CD4-positive, alpha-beta T cell treated with Interleukin-15 for 4 hours (primary cell): ENCODE data around the gene ALG9.

Source experiments
- DNase-seq: peaks from one replicate; pipeline ENCODE4 v3.0.0-alpha.2; 2020; ENCODE audit warnings: low spot score

Gene ALG9

GRCh38 chr11:111765320-111765983 is 105.9 kb downstream of the ALG9 start:
- DNase-seq = no peak

- DNase-seq = no peak
Measured at GRCh38 chr11:111764621-111765020, 106.8 kb downstream of the ALG9 start.

- no peak for DNase-seq
Measured at GRCh38 chr11:111762981-111763643, 108.3 kb downstream of the ALG9 start.

- no peak for DNase-seq
Measured at GRCh38 chr11:111762526-111762925, 108.9 kb downstream of the ALG9 start.

DNA sequence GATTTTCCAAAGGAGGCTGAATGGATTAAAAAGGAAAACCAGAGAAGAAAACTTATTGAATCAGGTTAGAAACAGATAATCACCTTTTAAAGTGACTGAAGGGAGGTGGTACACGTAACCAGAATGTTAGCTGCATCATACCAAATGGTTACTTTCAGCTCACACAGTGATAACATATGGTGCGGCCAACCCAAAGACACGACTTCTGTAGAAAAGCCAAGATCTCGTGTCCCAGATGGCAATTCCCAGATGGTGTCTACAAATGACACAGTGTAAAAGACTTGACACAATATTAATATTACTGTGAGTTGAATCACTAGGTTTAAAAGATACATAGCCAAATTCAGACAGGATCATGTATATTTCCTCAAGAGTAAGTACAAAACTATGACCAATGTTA is 110.3 kb downstream of the ALG9 start:
- no peak for DNase-seq

GRCh38 chr11:111759778-111760407 is 111.5 kb downstream of the ALG9 start:
- no peak for DNase-seq

DNA sequence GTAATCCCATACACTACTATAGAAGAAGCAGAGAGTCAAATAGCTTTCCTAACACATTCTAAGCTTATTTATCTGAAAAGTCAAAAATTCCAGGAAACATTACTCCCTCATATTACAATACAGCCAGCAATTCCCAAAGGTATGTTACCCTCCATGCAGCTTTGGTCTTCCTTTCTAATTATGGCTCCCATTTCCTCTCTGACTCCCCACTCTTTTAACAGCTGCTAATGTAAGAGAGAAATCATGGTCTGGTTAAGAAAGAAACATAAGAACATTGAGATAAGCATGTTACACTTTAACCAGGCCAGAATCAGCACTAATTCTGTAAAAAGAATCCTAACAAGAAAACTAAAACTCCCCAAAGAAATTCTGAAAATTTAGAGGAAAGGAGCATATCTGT is 112.0 kb downstream of the ALG9 start:
- DNase-seq = no peak

DNA sequence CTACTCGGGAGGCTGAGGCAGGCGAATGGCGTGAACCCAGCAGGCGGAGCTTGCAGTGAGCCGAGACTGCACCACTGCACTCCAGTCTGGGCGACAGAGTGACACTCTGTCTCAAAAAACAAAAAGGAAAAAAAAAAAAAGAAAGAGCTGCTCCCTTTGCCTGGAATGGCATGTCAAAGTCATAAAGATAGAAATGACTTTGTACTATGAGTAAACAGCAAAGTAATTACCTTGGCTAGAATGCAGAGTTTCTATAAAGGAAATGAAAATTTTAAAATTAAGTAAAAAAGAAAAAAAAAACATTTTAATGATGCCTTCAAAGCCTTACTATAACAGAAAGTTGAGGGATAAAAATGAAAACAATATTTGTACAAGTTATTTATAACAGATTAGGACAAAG is 115.3 kb downstream of the ALG9 start:
- no peak for DNase-seq

DNA sequence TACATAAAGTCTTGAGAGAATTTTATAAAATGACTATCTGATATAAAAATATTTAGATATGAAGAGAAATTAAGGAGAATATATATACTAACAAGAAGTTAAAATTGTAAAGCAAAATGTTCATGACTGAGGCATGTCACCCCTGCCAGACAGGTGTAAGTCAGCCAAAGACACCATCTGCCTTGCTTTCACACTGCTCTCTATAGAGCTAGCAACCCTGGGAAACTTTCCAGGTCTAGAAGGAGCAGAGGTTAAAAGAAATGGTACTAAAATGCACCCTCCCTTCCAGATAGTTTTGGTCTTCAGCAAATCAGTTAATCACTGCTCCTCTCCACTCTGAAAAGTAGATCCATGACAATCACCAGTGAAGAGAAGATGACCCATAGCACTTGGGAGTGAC is 121.7 kb downstream of the ALG9 start:
- DNase-seq = no peak

GRCh38 chr11:111748035-111748804 is 123.2 kb downstream of the ALG9 start:
- no peak for DNase-seq

GRCh38 chr11:111745719-111746504 is 125.5 kb downstream of the ALG9 start:
- DNase-seq = no peak

DNA sequence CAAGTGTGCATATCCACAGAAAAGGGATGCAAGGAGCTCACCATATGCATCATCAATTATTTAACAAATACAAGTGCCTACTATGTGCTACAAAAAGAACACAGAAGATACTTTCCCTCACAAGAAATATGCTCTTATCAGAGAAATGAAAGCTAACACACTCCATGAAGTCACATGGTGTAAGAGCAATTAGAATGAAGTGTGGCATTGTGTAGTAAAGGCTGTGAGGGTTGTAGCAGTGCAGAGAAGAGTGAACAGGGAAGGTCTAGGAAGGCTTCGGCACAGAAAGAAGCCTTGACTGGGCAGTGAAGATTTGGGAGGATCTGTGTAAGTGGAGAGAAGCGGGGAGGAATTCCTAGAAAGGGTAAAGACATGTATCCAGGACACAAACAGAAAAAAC is 127.7 kb downstream of the ALG9 start:
- DNase-seq = no peak

DNA sequence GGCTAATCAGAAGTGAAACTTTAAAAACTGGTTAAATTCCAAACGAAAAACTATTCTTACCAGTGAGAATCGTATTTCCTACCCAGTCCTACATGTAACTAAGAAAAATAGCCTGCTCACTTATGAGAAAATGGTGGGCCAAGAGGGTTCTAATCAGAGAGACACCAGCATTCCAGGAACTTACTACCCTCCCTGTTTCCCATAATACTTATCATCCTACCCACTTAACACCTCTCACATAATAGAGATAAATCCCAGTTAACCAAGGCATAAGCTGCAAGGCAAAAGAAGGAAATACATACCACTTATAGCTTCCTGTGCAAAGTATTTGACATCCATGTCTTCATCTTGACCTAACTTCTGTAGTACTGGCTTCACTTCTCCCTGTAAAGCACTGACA is 129.6 kb downstream of the ALG9 start:
- no peak for DNase-seq

DNA sequence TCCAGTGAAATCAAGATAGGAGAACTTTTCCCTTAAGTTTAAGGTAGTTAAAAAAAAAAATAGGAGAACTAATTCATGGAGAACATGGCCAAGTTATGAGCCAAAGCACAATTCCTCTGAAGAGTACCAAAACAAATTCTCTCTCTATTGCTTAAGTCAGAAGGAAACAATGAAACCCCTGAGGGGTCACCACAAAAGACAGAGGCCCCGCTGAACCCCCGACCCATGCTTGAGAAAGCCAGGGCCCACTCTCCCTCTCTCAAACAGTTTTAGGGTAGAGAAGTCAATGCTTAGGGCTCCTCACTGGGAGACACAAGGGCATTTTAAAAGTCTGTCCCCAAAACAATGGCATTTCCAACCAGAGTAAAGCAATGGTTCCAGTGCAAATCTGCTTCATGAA is 132.1 kb downstream of the ALG9 start:
- DNase-seq = no peak

- no peak for DNase-seq
Measured at GRCh38 chr11:111737444-111738210, 133.8 kb downstream of the ALG9 start.

DNA sequence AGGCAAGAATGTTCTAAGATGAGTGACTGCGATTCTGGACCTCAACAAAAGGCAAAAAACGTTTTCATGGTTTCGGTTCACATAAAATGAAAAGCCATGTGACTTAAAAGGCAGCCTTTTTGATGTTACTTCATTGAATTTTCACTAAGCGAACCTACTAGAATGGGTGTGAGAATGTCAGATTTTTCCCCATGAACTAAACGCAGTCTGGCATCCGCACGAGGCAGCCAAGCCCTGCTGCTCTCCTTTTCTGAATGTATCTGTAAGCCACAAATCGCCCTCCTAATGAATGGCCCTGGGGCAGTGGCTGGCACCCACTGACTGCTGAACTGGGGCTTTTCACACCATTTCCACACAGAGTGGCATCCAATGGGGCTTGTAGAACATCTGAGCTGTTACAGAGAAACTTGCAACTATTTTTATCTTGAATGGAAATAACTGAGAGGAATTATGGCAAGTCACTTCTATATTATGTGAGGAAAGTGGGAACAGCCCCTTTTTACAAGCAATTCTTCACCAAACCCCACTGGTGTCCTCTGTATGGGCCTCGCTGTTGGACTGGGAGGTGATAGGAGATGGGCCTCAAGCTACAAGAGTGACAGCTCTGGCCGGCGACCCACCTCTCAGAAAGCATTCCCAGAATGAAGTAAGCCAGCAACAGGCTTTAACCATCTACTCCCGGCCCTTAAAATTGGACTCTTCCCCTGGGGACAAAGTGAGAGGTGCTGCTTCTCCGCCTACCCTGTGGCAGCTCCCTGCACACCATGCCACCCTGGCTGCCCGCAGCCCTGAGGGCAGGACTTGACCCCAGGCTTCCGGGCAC is 134.5 kb downstream of the ALG9 start:
- DNase-seq = no peak
